ENCODE measurements around the gene EGFL7.

The EGFL7 gene

DNA sequence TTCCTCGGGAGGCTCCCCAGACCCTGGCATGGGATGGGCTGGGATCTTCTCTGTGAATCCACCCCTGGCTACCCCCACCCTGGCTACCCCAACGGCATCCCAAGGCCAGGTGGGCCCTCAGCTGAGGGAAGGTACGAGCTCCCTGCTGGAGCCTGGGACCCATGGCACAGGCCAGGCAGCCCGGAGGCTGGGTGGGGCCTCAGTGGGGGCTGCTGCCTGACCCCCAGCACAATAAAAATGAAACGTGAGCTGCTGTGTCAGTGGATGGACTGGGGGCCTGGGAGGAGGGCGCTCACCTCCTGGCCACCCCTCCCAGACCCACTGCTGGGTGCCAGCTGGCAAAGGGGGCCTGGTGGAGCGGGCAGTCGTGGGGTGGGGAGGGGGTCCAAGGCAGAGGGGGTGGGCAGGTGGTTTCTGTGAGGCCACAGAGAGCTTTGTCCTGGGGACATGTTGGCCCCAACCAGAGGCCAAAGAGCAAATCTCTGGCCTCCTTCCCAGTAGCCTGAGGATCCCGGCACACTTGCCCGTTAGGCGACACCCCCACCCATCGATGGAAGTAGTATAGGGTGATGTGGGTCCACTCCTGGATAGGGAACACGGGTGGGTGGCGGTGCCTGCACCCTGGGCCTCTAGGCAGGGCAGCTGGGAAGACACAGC is 9.8 kb downstream of the EGFL7 start:
- DNase-seq (ENCODE audit: low spot score), result no peak

DNA sequence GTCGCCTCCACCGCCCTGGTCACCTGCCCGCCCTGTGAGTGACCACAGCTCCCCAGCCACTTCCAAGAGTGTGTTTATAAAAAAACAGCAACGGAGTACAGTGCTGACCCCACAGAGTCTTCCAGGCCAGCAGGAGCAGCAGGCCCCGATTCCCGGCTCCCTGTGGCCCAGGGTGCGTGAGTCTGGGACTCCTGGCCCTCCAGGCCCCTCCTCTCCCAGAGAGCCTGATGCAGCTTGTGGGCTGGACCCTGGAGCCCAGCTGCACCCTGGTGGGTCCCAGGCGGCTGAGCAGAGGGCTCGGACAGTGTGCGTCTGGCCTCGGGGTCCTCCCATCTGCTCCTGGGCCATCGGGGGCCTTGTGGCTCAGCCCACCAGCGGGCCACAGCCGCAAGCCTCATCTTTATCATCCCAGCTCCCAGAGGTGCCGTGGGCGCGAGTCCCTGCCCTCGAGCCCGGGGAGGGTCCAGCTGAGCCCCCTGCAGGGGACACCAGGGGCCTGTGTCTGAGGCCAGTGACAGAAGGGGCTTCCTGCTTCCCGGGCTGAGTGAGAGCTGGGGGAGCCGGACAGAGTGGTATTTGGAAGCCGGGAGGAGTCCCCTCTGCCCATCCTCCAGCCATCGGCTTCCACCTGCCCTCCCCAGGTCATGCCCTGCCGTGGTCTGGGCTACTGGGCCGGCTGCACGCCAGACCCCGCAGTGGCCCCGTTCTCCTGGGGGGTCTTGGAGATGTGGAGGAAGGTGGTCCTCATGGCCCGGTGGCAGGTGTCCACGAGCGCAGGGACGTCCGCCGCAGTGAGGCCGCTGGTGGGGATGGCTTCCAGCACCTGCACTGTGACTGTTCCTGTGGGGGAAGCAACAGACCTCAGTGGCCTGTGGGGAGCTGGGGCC is 10.6 kb downstream of the EGFL7 start:
- DNase-seq (ENCODE audit: low spot score), result no peak

DNA sequence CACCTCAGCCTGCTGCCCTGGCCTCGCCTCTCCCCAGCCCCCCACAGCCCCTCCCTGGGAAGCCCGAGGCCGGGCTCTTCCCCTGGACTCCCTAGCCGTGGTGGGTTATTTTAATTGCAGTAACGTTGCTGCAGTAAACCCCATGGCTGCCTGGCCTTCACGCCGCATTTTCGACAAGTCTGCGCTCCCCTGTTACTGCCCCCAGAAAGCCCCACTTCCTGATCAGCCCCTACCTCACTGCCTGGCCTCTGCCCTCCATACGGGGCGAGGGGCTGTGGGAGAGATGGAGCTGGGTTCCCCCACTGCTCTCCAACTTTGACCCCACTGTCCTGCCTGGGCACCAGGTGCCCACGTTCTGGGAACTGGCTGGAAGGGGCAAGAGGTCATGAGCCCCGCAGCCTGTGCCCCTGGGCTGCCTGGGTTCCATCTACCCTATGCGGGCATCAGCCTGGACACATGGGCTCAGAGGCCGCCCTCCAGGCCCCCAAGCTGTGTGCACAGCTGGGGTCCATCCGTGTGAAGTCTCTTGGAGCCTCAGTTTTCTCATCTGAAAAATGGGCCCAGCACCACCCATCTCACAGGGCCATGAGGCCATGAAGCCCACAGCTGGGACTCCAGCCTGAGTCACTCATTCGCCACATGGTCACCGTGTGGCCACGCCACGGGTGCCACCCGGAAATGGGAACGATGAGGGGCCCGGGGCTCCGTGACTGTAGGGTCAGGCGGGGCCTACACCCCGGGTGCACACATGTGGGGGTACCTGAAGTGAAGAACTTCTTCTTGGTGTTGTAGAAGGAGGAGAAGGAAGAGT is 11.5 kb downstream of the EGFL7 start:
- no peak for DNase-seq (ENCODE audit: low spot score)

DNA sequence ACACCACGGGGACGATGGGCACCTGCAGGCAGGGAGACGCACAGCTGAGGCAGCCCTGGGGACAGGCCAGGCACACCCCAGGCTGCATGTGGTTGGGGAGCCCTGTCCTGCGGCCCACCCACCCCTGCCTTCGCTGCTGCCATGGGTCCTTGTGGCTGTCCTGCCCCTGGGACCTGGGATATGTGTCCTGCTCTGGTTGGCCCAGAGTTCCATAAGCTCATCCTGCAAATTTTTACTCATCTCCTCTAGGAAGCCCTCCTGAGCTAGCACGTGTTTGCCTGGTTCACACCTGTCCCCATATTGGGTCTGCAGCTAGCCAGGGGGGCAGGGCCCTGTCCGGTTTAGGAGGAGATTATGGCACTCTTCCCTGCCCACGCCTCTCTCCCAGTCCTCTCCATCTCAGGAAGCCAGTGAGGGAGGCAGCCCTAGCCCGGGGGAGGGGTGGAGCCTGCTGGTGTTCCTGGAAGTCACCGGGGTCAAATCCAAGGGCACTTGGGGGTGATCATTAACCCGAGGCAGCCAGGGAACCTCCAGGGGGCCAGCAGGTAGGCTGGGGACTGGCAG is 12.2 kb downstream of the EGFL7 start:
- no peak for DNase-seq (ENCODE audit: low spot score)

DNA sequence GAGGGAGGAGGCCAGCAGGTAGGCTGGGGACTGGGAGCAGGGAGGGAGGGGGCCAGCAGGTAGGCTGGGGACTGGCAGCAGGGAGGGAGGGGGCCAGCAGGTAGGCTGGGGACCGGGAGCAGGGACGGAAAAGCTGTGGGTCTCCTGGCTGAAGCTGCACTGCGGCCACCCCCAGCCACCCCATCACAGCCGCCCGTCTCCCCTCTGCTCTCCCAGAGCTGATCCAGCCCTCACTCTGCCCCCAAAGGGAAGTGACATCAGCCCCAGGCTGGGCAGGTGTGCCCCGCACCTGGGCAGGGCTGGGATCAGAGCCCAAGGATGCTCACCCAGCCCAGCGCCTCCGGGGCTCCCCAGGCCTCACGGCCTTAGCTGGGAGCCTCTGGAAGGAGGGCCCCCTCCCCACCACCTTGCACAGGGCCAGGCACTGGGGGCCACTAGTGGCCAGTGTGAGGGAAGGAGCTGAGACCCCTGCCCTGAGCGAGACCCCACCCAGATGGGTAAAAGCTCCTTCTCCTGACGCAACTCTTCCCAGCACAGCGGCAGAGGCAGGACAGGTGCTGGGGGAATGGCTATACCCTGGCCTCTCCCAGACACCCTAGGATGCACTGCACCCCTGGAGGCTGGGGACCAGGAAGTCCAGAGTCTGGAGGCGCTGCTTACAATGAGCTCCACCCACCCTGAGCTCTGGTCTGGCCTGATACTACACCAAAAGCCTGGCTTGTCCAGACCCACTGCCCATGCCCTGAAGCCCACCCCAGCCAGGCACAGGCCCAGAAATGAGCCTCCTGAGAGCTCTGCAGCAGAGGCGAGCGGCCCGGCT is 13.0 kb downstream of the EGFL7 start:
- DNase-seq (ENCODE audit: low spot score), result no peak

DNA sequence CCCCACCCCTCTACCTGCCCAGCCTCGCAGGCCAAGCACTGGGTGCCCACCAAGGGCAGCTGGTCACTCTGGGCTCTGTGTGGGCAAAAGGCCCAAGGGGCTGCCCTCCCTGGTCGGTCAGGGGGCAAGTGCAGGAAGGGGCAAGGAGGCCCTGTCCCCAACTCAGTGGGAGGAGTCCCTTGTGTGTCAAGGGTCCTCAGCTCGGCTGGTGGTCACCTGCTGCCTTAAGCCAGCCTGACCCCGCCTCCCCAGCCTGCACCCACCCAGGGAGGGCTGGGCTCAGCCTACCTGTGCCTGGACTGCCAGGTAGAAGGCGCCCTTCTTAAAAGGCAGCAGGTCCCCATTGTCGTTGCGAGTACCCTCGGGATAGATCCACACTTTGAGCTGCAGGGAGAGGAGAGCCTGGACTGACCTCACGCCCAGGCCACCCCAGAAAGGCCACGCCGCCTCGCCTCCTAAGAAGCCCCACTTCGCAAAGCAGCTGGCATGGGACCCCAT is 13.6 kb downstream of the EGFL7 start:
- no peak for DNase-seq (ENCODE audit: low spot score)

DNA sequence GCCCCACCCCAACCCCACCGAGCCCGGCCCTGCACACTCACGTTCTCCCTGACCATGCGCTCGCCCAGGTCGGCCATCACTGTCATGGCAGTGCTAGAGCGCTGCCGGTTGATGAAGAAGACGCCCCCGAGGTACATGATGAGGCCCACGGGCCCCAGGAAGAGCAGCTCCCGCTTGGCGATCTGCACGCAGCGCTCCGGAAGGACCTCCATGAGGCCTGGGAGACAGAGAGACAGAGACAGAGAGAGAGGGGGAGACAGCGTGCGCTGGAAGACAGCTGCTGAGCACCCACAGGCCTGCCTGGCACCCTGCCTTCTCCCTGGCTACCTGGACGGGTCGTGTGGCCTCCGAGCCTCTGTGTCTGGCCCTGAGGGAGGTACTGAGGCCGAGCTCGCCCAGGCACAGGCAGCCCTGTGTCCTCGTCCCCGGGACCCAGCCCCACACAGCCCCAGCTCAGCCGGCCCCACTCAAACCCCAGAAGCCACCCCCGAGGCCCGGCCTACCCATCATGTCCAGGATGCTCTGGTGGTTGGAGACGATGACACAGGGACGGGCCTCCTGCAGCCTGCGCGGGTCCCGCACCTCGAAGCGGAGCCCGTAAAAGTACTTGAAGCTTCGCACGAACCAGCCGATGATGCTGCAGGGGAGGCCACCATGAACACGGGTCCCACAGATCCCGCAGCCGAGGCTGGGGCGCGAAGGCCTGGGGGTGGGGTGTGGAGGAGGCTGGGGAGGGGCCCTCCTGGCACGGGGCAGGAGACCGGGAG is 14.4 kb downstream of the EGFL7 start:
- DNase-seq (ENCODE audit: low spot score), result no peak

DNA sequence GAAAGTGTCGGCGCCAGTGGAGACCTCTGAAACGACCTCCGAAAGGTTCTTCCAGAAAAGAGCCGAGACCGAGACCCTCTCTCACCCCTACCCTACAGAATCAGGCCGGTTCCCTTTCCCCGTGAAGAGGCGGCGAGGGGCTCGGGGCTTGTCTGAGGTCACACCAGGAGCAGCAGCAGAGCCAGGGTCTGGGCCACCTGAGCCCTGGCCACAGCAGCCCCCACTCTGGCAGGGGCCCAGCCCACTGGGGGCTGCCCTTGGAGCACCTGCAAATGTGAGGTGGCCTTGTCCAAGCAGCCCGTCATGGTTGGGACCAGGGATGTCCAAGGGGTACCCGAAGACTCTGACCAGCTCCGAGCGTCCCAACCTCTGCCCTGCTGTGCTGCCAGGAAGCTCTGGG is 15.3 kb downstream of the EGFL7 start:
- no peak for DNase-seq (ENCODE audit: low spot score)

DNA sequence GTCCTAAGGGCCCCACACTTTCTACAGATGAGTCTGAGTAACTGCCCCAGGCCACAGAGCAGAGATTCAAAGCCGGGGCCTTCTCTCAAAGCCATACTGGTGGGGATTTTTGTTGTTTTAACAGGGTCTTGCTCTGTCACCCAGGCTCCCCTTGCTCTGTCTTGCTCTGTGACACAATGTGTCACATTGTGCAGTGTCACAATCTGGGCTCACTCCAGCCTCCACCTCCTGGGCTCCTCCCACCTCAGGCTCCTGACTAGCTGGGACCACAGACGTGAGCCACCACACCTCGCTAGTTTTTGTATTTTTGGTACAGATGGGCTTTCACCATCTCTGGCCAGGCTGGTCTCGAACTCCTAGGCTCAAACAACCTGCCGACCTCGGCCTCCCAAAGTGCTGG is 15.9 kb downstream of the EGFL7 start:
- DNase-seq (ENCODE audit: low spot score), result no peak

DNA sequence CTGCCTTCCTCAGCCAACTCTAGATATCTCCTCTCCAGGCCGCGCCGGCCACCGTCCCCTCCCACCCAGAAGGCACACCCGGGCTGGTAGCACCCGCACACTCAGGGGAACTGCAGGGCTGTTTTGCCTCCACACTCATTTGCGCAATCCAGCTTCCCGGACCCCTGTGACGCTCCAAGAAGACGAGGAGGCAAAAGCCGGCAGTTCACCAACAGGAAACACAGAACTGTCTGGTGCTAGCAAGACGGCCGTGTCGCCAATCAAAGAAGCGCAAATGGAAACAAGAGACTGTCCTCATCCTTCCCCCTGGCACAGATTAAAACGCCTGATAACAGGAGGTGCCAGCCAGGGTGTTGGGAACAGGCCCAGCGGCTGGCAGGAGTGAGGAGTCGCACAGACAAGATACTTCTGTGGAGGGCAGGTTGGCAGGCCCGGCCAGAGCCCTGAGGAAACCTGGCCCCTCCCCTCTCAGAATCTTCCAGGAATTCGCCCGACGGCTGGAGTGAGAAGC is 16.8 kb downstream of the EGFL7 start:
- no peak for DNase-seq (ENCODE audit: low spot score)

DNA sequence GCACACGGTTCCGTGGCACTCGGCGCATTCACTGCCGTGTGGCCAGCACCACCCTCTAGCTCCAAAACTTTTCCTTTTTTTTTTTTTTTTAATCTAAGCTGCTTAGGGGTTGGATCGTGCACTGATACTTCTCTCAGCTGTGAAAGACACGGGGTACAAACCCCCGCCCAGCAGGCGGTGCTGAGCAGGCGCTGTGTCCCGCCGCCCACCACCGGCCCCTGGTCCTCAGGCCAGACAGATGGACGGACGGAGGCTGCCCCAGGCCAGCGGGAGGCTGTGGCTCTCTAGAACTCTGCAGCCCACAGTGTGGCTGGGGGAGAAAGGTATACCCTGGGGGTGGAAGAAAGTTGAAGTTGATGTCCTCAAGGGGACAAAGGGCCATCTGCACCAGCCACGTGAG is 18.3 kb downstream of the EGFL7 start:
- DNase-seq (ENCODE audit: low spot score), result no peak

DNA sequence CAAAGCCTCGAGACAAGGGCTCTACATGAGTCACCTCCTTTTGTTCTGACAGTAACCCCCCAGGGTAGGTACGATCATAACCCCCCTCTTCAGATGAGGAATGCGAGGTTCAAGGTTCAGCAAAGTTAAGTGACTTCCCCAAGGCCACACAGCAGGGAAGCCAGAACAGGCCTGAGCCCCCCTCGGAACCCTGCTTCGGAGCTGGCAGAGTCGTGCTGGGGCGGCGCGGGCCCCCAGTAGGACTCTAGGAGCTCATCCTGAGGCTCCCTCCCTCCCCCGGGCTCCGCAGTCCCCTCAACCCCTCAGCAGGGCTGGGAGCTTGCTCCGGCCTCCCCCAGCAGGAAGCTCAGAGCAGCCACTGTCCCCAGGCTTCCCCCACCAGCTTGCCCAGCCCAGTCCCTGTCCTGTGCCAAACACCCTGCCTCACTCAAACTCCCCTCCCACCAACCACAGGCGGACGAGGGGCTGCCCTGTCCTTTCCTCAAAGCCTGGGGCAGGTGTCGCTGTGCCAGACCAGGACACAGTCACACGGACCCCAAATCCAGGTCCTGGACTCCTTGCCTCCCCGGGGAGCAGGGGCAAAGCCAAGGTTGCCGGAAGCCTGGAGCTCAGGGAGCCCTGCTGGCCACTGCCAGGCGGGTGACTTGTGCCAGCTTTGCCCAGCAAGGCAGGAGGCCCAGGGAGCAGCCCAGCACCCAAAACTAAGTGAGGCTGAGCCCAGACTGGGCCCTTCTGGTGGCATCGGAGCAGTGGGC is 19.4 kb downstream of the EGFL7 start:
- DNase-seq (ENCODE audit: low spot score), result no peak

DNA sequence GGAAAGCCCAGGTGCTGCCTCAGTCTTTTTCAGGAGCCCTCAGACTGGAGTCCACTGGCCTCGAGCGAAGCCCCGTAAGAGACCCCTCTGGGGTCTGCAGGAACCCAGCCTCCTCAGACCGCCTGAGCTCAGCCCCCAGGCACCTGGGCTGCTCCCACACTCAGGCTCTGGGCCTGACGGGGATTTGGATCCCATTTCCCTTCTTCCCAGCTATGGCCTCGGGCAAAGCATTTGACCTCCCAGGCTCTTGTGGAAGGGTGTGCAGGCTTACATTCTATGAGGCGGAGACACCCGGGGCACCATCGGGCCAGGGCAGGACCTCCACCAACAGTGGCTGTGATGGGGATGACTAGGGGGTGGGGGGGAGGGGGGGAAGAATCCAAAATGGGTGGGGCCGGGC is 20.0 kb downstream of the EGFL7 start:
- no peak for DNase-seq (ENCODE audit: low spot score)

DNA sequence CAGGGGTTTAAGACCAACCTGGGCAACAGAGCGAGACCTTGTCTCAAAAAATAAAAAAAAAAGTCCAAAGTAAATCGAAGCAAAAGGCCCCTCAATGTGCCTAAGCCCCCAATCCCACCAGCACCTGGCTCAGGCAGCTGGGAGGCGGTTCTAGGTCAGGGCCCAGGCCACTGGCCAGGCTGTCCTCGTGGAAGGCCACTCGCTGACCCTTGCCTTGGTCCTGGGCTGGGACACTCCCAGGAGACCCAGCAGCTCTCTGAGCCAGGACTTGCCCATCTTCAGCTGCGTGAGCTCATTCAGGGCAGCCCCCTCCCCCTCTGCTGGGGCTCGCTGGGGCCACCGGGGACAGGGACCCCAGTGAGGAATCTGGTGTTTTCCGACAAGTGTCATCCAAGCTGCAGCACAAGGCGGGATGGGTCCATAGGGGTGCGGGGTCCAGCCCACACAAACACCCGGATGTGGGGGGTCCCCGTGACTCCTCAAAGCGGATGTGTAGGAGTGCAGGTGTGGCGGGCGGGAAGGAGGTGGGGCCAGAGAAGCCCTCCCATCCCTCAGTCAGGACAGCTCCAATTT is 20.5 kb downstream of the EGFL7 start:
- no peak for DNase-seq (ENCODE audit: low spot score)

DNA sequence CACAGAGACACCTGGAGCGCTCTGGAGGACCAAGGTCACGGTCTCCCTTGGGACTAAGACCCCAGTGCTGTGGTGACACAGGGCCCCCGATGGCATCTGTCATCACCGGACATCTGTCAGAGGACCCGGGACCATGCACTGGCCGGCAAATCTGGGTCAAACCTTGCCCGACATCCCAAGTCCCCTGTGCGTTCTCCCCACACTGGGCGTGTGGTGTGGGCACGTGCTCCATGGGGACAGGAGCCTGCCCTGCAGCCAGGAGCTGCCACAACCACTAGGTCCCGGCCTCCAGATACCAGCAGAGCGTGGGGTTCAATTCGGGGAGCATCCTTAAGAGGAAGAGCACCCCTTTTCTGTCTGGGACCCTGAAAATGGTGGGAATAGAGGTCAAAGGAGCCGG is 21.0 kb downstream of the EGFL7 start:
- DNase-seq (ENCODE audit: low spot score), result no peak

DNA sequence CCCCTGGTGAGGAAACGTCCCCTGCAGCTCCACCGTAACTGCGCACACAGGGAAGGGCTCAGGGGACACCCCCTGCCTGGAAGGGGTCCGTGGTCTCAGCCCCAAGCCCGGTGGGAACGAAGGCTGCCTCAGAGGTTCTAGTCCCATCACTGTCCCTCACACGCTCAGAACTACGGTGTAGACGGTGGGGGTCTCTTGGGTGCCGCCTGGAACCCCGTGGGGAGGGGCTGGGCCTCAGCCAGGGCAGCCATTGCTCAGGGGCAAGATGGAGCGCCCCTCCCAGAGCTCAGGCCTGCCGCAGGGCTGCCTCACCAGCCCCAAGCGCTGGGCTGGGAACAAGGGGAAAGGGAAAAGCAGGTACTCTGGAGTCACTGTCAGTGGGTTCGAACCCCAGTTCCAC is 21.6 kb downstream of the EGFL7 start:
- no peak for DNase-seq (ENCODE audit: low spot score)

DNA sequence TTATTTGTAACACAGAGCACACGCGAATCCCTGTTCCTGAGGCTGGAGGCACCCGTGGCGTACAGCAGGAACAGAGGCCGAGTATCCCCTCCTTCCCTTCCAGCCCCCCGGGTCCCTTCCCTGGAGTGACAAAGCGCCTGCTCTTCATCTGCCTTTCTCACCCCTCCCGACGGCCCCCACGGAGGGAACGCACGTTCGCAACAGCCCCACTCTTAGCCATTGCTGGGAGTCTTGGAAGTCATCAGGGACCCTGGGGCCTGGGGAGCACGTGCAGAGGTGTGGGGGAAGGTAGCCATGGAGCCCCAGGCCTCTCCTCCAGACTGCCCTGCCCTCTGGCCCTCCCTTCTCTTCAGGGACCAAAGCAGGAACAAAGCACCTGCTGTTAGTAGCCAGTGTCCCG is 22.1 kb downstream of the EGFL7 start:
- DNase-seq (ENCODE audit: low spot score), result no peak

DNA sequence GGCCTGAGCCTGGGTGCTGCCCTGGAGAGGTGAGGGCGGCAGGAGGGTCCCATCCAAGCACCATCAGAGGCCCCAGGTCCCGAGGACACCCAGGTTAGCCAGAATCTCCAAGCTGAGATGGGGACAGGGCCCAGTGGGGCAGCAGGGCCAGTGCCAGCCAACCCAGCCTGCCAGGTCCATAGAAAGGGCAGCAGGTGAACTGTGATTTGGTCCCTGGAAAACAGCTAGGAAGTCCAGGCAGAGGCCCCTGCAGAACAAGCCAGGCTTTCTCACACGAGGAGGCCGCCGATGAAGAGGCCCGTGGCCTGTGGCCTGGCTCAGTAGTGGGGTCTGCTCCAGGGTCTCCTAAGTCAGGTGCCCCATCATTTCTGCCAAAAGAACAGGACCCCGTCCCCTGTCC is 22.5 kb downstream of the EGFL7 start:
- DNase-seq (ENCODE audit: low spot score), result no peak

DNA sequence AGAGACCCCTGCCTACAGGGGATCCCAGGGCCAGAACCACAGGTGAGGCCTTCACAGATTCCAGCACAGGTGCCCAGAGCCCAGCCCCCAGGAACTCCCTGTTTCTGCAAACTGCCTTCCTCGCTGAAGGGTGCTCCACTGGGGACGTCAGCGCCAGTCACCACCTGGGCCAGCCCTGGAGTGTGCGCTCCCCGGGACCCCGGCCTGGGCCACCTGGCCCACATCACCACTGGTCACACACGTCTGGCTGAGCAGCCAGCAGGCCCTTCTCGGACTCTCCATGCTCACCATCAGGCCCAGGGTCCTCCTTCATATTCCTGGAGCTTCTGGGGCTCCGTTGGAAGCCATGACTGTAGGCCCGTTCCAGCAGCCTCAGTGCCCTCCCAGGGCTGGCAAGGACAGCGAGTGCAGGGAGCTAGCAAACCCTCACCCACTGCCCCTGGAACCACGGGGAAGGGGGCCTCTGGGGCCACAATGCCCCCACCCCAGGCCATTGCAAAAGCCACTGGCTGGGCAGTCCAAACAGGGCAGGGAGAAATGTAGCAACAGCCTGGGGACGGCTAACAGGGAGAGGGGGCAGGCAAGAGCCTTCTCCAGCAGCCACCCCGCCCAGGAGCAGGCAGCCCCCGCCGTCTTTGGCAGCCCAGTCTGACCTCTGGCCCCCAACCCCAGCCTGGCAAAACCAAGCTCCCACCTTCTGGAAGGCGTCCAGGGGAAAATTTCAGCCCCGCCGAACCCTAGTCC is 23.2 kb downstream of the EGFL7 start:
- DNase-seq (ENCODE audit: low spot score), result no peak

All from CD4-positive, alpha-beta T cell treated with Interleukin-6 at 100 ng/mL for 8 hours (primary cell).